ENCODE results near the gene PTGFRN. TPM values are rescaled to one million over a fixed set of nuclear protein-coding genes. Genes with fewer than 3 reads are reported as not detected.

PTGFRN gene
- total and polyA plus RNA-seq, 9 of the 15 experiments (the other 6 are each of a cell fraction or from before 2014, with no cell fraction given) = 17.3 to 33.1 (median 25.7) TPM

GRCh38 chr1:116919802-116920201 lies 10.1 kb downstream of the PTGFRN start (continued):
- TF ChIP-seq ARID4B (CRISPR knock-in tag; IDR thresholded peaks at IDR 0.05) (no peak), NONO (IDR thresholded peaks at IDR 0.05; ENCODE audit: low read depth in 2 of 2, low read length in 1 of 2) (no peak), NFIC (IDR thresholded peaks at IDR 0.05) (peak; percentile 89), ESRRA (IDR thresholded peaks at IDR 0.05; ENCODE audit: borderline replicate concordance, low read depth) (peak; percentile 26; the same call in 1 of the 2 replicates), HLTF (IDR thresholded peaks at IDR 0.05) (no peak), GABPA (tag; conservative IDR thresholded peaks at IDR 0.05; ENCODE audit: low read depth) (no peak), ZNF76 (CRISPR knock-in tag; IDR thresholded peaks at IDR 0.05; ENCODE audit: borderline replicate concordance) (no peak), ZFX (CRISPR knock-in tag; IDR thresholded peaks at IDR 0.05) (no peak), PHB2 (IDR thresholded peaks at IDR 0.05; ENCODE audit: low read depth) (no peak), ZBTB34 (CRISPR knock-in tag; IDR thresholded peaks at IDR 0.05) (no peak), ZBTB26 (CRISPR knock-in tag; IDR thresholded peaks at IDR 0.05) (no peak), E2F1 (CRISPR knock-in tag; IDR thresholded peaks at IDR 0.05) (peak; percentile 63; the same call in 1 of the 2 replicates), EP400 (IDR thresholded peaks at IDR 0.05) (no peak), CTCF (IDR thresholded peaks at IDR 0.05 in 2 of 3, conservative IDR thresholded peaks at IDR 0.05 in 1 of 3; ENCODE audit: insufficient read depth in 2 of 3, low read depth in 1 of 3, low read length in 3 of 3) (peak; percentile 23 to 61 (median 54); a peak in 4 of 6 replicates), ATF2 (CRISPR knock-in tag; IDR thresholded peaks at IDR 0.05) (no peak), ZFP36 (IDR thresholded peaks at IDR 0.05; ENCODE audit: low read depth, low read length, partially characterized antibody) (no peak)
